HFFc6 (cell line): ENCODE data around the gene PARD3. TPM values are rescaled to one million over a fixed set of nuclear protein-coding genes. Genes with fewer than 3 reads are reported as not detected.

ENCODE experiments used
- DNase-seq: peaks from one replicate; pipeline ENCODE4 v3.0.0-alpha.2; 2018
- H3K27ac Mint-ChIP-seq: 2 replicates; pipeline ENCODE4 v1.8.0; 2020; ENCODE audit warnings: mild to moderate bottlenecking, mixed read lengths
- H3K27me3 Mint-ChIP-seq: 2 replicates; pipeline ENCODE4 v1.8.0; 2021; ENCODE audit warnings: mild to moderate bottlenecking, moderate library complexity, mixed read lengths; ENCODE audit not compliant: insufficient read depth
- H3K36me3 Mint-ChIP-seq: 2 replicates; pipeline ENCODE4 v1.8.0; 2021; ENCODE audit warnings: low read depth, mixed read lengths
- H3K4me1 Mint-ChIP-seq: 2 replicates; pipeline ENCODE4 v1.8.0; 2020; ENCODE audit warnings: low read depth, mixed read lengths
- H3K4me3 Mint-ChIP-seq: 2 replicates; pipeline ENCODE4 v1.8.0; 2020; ENCODE audit warnings: mild to moderate bottlenecking, moderate library complexity, mixed read lengths
- H3K9me3 Mint-ChIP-seq: 2 replicates; pipeline ENCODE4 v1.8.0; 2020; ENCODE audit warnings: mild to moderate bottlenecking, mixed read lengths
- total RNA-seq, 6 experiments: library from RNA; stranded (reverse); fragmentation: NEBNext Ultra II Directional; extraction: Animal tissue kit (Norgen Biotek cat#: 25700); gene quantifications; 2 replicates in 1 of 6; 3 replicates in 5 of 6; pipeline ENCODE4 v1.2.3, GENCODE V29; 2021
- TF ChIP-seq, protein P1 (sequence below): fragments of 200-600 bp; sonication (generic); IDR thresholded peaks from 2 replicates; pipeline ENCODE4 v1.5.0; 2021; ENCODE audit warnings: antibody characterized with exemption, mild to moderate bottlenecking

Gene PARD3
- total RNA-seq, 6 experiments from 2014 or later, result 19.9 to 24.3 (median 23.1) TPM

- no peak for DNase-seq
- Mint-ChIP-seq H3K4me1 (peaks cover 18% of the 10 kb centered on the region), H3K36me3 (no peaks in the 10 kb centered on the region), H3K9me3 (no peaks in the 10 kb centered on the region), H3K27ac (no peak overlapping the region), H3K27me3 (no peaks in the 10 kb centered on the region; the same call in 1 of the 2 replicates), H3K4me3 (no peak overlapping the region)
- TF ChIP-seq, protein P1, sequence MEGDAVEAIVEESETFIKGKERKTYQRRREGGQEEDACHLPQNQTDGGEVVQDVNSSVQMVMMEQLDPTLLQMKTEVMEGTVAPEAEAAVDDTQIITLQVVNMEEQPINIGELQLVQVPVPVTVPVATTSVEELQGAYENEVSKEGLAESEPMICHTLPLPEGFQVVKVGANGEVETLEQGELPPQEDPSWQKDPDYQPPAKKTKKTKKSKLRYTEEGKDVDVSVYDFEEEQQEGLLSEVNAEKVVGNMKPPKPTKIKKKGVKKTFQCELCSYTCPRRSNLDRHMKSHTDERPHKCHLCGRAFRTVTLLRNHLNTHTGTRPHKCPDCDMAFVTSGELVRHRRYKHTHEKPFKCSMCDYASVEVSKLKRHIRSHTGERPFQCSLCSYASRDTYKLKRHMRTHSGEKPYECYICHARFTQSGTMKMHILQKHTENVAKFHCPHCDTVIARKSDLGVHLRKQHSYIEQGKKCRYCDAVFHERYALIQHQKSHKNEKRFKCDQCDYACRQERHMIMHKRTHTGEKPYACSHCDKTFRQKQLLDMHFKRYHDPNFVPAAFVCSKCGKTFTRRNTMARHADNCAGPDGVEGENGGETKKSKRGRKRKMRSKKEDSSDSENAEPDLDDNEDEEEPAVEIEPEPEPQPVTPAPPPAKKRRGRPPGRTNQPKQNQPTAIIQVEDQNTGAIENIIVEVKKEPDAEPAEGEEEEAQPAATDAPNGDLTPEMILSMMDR, result no peak
Observed at GRCh38 chr10:34661580-34661979, 153.5 kb downstream of the PARD3 start.

DNA sequence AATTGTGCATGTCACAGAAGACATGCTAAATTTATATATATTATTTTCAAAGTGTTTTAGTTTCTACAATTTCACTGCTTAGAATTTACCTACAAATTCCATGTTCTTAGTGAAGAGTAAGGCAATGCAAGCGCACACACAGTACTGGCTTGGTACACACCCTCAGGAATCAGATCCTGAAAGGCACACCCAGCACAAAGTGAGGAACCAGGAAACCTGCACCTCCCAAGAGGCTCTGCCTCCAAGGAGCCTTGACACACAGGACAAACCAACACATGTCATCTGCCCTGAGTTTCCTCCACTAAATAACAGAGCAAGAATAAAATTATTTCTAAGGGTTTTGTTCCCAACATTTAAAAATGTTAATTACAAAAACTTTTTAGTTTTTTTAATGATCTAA, 156.2 kb downstream of the PARD3 start:
- H3K9me3 Mint-ChIP-seq, result no peaks in the 10 kb centered on the region
- no peak overlapping the region for H3K27ac Mint-ChIP-seq
- H3K4me3 Mint-ChIP-seq, result no peak overlapping the region
- peaks cover 20% of the 10 kb centered on the region for H3K4me1 Mint-ChIP-seq
- peaks cover 1% of the 10 kb centered on the region for H3K27me3 Mint-ChIP-seq
- no peak for DNase-seq
- H3K36me3 Mint-ChIP-seq, result no peaks in the 10 kb centered on the region
- TF ChIP-seq, protein P1, result no peak

DNA sequence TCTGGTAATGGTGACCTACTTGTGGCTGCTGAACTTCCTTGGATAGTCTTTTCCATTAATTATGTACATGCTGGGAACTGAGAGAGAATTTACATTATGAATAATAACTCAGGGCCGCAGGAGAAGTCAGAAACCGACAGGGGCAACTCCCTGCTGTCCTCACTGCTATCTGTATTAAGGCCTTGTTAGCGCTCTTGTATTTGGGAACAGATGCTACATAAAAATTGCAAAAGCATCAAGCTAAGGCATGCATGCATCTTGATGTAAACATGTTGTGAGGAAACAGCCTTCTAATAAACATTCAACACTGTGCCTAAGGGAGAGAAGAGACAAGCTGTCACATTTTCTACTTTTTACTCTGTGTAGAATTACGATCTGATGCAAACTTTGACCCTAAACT, 158.4 kb downstream of the PARD3 start:
- TF ChIP-seq, protein P1, result no peak
- no peak for DNase-seq
- Mint-ChIP-seq H3K4me1 (peaks cover 13% of the 10 kb centered on the region), H3K9me3 (no peaks in the 10 kb centered on the region), H3K27ac (no peak overlapping the region), H3K27me3 (peaks cover 1% of the 10 kb centered on the region; the same call in 1 of the 2 replicates), H3K36me3 (no peaks in the 10 kb centered on the region), H3K4me3 (no peak overlapping the region)

GRCh38 chr10:34655286-34656170, 159.6 kb downstream of the PARD3 start:
- peaks cover 13% of the 10 kb centered on the region for H3K4me1 Mint-ChIP-seq
- TF ChIP-seq, protein P1, result peak; percentile 91
- H3K4me3 Mint-ChIP-seq, result no peak overlapping the region
- no peaks in the 10 kb centered on the region for H3K9me3 Mint-ChIP-seq
- DNase-seq, result peak; percentile 67
- no peak overlapping the region for H3K27ac Mint-ChIP-seq
- peaks cover 1% of the 10 kb centered on the region; the same call in 1 of the 2 replicates for H3K27me3 Mint-ChIP-seq
- no peaks in the 10 kb centered on the region for H3K36me3 Mint-ChIP-seq

GRCh38 chr10:34654211-34654610, 160.9 kb downstream of the PARD3 start:
- DNase-seq, result no peak
- Mint-ChIP-seq H3K27ac (no peak overlapping the region), H3K4me1 (peaks cover 21% of the 10 kb centered on the region), H3K27me3 (peaks cover 1% of the 10 kb centered on the region; the same call in 1 of the 2 replicates), H3K4me3 (no peak overlapping the region), H3K36me3 (no peaks in the 10 kb centered on the region), H3K9me3 (no peaks in the 10 kb centered on the region)
- TF ChIP-seq, protein P1, result no peak
